Kidney (tissue), 14 donors: Measurements from ENCODE around the gene NT5C. TPM values are rescaled to one million over a fixed set of nuclear protein-coding genes. Genes with fewer than 3 reads are reported as not detected.

Experiments used
- DNase-seq, 5 donors: peaks; one replicate each; pipeline ENCODE4 v3.0.0-alpha.2; 2013 to 2020
- FAIRE-seq: peaks from 2 replicates; lab custom pipeline; 2012; peaks lifted over from hg19 to GRCh38; lab: Jason Lieb, UNC
- H3K27ac ChIP-seq, 2 donors: one replicate each; pipeline ENCODE4 v1.7.0; 2013; ENCODE audit warnings: low read depth in 2 of 2, low read length in 2 of 2, inconsistent platforms in 1 of 2
- H3K27me3 ChIP-seq: one replicate; pipeline ENCODE4 v1.7.1; 2013; ENCODE audit warnings: low read length, inconsistent platforms; ENCODE audit not compliant: control insufficient read depth, insufficient read depth
- H3K36me3 ChIP-seq, 3 donors: one replicate each; pipeline versions ENCODE4 v1.7.0 to v1.7.1; 2013; ENCODE audit warnings: low read length in 3 of 3, control low read depth in 1 of 3, inconsistent platforms in 1 of 3; ENCODE audit not compliant: insufficient read depth in 3 of 3, control insufficient read depth in 2 of 3
- H3K4me1 ChIP-seq, 3 donors: one replicate each; pipeline versions ENCODE4 v1.7.0 to v1.7.1; 2013; ENCODE audit warnings: low read length in 3 of 3, inconsistent platforms in 1 of 3, low read depth in 1 of 3; ENCODE audit not compliant: control insufficient read depth in 2 of 3, insufficient read depth in 2 of 3
- H3K4me3 ChIP-seq, 3 donors: one replicate each; pipeline versions ENCODE4 v1.7.0 to v1.8.1; 2013; ENCODE audit warnings: low read length in 3 of 3, control low read depth in 1 of 3, inconsistent platforms in 1 of 3
- H3K9ac ChIP-seq, 3 donors: one replicate each; pipeline versions ENCODE4 v1.7.0 to v1.7.1; 2013; ENCODE audit warnings: low read length in 3 of 3, control low read depth in 1 of 3, inconsistent platforms in 1 of 3
- H3K9me3 ChIP-seq, 3 donors: one replicate each; pipeline versions ENCODE4 v1.7.0 to v1.7.1; 2013; ENCODE audit warnings: low read length in 3 of 3, control low read depth in 1 of 3, inconsistent platforms in 1 of 3; ENCODE audit not compliant: control insufficient read depth in 2 of 3, insufficient read depth in 1 of 3
- CTCF ChIP-seq: IDR thresholded peaks from 3 replicates; pipeline ENCODE4 v1.5.1; 2012; ENCODE audit warnings: mild to moderate bottlenecking, moderate library complexity, borderline replicate concordance; ENCODE audit not compliant: insufficient read depth; ENCODE audit errors: extremely low read depth
- intact Hi-C: fragments of 100-400 bp; cut with DNase I; formaldehyde crosslinking; loops from one replicate; pipeline ENCODE4 v1.11.1; 2022
- polyA plus RNA-seq: library from polyadenylated mRNA; stranded (reverse); fragments of 350-450 nt; fragmentation: Illumina TruSeq; extraction: RNeasy Lipid Tissue Mini Kit (QIAGEN cat#74804); gene quantifications from one replicate; pipeline ENCODE4 v1.2.3, GENCODE V29; 2014; ENCODE audit warnings: low read depth, low replicate concordance; ENCODE audit not compliant: insufficient read depth
- total RNA-seq: library from RNA; stranded (reverse); fragmentation: NEBNext Ultra II Directional; extraction: Animal tissue kit (Norgen Biotek cat#: 25700); gene quantifications from one replicate; pipeline ENCODE4 v1.2.1, GENCODE V29; 2021
- donor health status: control.
- donor health status: control.
- donor health status: control.
- donor health status: control.
- donor health status: control.
- donor health status: DM: yes; HTN: yes; CAD: no.
- donor health status: Normal renal cell carcinoma (clear cell type).

NT5C gene
- total and polyA plus RNA-seq, 2 donors from 2014 or later, result 59.4 to 74.9 TPM

GRCh38 chr17:75099881-75100595 is 31.5 kb downstream of the NT5C start:
- intact Hi-C loops, result no loop called here
- Histone ChIP-seq H3K4me1 (peaks cover 0 to 7% (median 0%) of the 10 kb centered on the region in 3 donors), H3K9ac (no peak overlapping the region), H3K27me3 (no peaks in the 10 kb centered on the region), H3K9me3 (no peaks in the 10 kb centered on the region), H3K36me3 (peaks cover 0 to 4% (median 2%) of the 10 kb centered on the region in 3 donors), H3K27ac (no peak overlapping the region), H3K4me3 (no peak overlapping the region)
- no peak for FAIRE-seq
- DNase-seq, result peak in 1 of 5 donors; percentile 75
- no peak for TF ChIP-seq CTCF

- intact Hi-C loops, result no loop called here
- Histone ChIP-seq H3K27me3 (no peaks in the 10 kb centered on the region), H3K9me3 (no peaks in the 10 kb centered on the region), H3K27ac (no peak overlapping the region), H3K36me3 (peaks cover 0 to 4% (median 2%) of the 10 kb centered on the region in 3 donors), H3K9ac (no peak overlapping the region), H3K4me3 (no peak overlapping the region), H3K4me1 (peaks cover 0 to 6% (median 0%) of the 10 kb centered on the region in 3 donors)
- FAIRE-seq (no peak), DNase-seq (peak in 1 of 5 donors; percentile 76)
- TF ChIP-seq CTCF, result no peak
Observed at GRCh38 chr17:75098861-75099260, 32.7 kb downstream of the NT5C start.

GRCh38 chr17:75097865-75098264 is 33.7 kb downstream of the NT5C start:
- H3K4me3 ChIP-seq, result no peak overlapping the region
- no peak overlapping the region for H3K9ac ChIP-seq
- no peaks in the 10 kb centered on the region for H3K9me3 ChIP-seq
- no peak for TF ChIP-seq CTCF
- no peak for FAIRE-seq
- peaks cover 0 to 4% (median 2%) of the 10 kb centered on the region in 3 donors for H3K36me3 ChIP-seq
- H3K27ac ChIP-seq, result peak overlapping the region in 1 of 2 donors; percentile 23
- H3K27me3 ChIP-seq, result no peaks in the 10 kb centered on the region
- H3K4me1 ChIP-seq, result peaks cover 0 to 15% (median 0%) of the 10 kb centered on the region in 3 donors
- DNase-seq, result no peak
- intact Hi-C loops, result no loop called here
